ENCODE measurements around the gene ACOX3. TPM values are rescaled to one million over a fixed set of nuclear protein-coding genes. Genes with fewer than 3 reads are reported as not detected.
A peak's percentile ranks its signal among the peaks of the same experiment; 100 is the strongest.

Gene ACOX3
- total and polyA plus RNA-seq, 9 of the 15 experiments (the other 6 are each of a cell fraction or from before 2014, with no cell fraction given), result 0.68 to 7.3 (median 3.7) TPM

DNA sequence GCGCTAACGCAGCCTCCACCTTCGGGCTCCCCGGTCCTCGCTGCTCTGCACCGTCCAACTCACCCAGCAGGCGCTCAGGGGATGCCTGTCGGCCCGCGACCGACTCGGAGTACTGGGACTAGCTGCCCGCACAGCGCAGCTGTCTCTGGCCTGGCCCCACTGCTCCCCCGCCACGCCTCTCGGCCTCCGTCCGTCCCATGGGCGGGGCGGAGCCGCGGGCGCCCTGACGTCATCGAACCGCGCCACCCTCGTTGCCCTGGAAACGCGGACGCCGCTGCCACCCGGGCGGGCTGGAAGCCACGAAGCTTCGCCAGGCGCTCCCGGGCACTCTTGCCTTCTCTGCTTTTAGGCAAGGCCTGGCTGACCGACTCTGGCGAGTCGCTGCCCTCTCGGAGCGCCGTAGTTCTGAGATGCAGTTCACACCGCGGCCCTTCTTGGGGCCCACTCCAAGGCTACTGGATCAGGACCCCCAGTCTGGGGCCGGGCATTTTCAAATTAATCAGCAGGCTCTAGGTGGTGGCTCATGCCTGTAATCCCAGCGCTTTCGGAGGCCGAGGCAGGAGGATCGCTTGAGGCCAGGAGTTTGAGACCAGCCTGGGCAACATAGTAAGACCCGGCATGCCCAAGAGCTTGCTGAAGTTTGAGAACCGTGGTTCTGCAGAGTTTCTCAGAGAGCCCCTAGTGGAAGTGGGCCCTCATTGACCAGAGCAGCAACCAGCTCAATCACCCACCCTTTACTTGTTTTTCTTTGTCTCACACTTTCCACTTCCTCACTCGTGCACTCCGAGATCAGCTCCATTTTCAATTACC lies 12.0 kb downstream of the ACOX3 start (continued):
- TF ChIP-seq, protein P1, sequence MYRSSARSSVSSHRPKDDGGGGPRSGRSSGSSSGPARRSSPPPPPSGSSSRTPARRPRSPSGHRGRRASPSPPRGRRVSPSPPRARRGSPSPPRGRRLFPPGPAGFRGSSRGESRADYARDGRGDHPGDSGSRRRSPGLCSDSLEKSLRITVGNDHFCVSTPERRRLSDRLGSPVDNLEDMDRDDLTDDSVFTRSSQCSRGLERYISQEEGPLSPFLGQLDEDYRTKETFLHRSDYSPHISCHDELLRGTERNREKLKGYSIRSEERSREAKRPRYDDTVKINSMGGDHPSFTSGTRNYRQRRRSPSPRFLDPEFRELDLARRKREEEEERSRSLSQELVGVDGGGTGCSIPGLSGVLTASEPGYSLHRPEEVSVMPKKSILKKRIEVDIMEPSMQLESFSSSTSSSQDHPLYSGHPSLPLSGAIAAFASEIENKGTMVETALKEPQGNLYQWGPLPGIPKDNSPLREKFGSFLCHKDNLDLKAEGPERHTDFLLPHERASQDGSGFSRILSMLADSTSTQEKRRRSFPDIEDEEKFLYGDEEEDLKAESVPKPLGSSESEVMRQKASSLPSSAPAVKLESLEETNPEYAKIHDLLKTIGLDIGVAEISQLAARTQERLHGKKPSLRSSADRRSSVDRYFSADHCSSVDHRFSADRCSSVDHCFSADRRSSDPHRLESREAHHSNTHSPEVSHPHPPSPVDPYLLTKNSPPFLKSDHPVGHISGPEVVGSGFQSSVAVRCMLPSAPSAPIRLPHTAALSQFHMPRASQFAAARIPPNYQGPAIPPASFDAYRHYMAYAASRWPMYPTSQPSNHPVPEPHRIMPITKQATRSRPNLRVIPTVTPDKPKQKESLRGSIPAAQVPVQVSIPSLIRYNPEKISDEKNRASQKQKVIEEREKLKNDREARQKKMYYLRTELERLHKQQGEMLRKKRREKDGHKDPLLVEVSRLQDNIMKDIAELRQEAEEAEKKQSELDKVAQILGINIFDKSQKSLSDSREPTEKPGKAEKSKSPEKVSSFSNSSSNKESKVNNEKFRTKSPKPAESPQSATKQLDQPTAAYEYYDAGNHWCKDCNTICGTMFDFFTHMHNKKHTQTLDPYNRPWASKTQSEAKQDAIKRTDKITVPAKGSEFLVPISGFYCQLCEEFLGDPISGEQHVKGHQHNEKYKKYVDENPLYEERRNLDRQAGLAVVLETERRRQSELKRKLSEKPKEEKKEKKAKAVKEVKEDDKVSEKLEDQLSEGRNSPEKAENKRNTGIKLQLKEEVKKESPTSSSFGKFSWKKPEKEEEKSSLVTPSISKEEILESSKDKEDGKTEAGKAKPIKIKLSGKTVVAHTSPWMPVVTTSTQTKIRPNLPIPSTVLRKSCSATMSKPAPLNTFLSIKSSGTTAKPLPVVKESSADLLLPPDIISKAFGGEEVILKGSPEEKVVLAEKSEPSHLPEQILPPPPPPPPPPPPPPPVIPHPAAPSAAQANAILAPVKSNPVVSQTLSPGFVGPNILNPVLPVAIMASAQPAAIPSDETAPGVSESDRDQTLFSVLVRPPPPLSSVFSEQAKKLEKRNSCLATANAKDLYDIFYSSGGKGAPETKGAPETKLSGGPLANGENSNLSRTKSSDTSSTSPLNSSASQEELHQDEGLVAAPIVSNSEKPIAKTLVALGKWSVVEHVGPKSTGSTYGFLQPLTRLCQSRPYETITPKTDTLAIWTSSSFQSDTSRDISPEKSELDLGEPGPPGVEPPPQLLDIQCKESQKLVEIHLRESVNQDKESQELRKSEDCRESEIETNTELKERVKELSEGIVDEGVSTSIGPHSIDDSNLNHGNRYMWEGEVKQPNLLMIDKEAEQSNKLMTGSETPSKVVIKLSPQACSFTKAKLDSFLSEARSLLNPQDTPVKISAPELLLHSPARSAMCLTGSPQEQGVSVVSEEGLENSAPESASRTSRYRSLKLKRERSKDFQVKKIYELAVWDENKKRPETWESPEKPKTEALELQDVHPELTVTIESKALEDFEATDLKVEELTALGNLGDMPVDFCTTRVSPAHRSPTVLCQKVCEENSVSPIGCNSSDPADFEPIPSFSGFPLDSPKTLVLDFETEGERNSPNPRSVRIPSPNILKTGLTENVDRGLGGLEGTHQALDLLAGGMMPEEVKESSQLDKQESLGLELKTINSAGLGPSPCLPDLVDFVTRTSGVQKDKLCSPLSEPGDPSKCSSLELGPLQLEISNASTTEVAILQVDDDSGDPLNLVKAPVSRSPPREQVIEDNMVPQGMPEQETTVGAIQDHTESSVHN (IDR thresholded peaks at IDR 0.05; ENCODE audit: borderline replicate concordance in 1 of 2, low read depth in 1 of 2), result no peak
- TF ChIP-seq SUPT5H (IDR thresholded peaks at IDR 0.05) (peak; percentile 66), MTA1 (IDR thresholded peaks at IDR 0.05; ENCODE audit: borderline replicate concordance) (peak; percentile 98), RFX1 (IDR thresholded peaks at IDR 0.05) (peak; percentile 97), PCBP2 (IDR thresholded peaks at IDR 0.05; ENCODE audit: low read depth, low read length, poor library complexity, severe bottlenecking) (no peak), ATF7 (IDR thresholded peaks at IDR 0.05) (peak; percentile 98), SRSF7 (optimal IDR thresholded peaks at IDR 0.05; ENCODE audit: low read depth, low read length) (no peak)
- TF ChIP-seq, protein P2, sequence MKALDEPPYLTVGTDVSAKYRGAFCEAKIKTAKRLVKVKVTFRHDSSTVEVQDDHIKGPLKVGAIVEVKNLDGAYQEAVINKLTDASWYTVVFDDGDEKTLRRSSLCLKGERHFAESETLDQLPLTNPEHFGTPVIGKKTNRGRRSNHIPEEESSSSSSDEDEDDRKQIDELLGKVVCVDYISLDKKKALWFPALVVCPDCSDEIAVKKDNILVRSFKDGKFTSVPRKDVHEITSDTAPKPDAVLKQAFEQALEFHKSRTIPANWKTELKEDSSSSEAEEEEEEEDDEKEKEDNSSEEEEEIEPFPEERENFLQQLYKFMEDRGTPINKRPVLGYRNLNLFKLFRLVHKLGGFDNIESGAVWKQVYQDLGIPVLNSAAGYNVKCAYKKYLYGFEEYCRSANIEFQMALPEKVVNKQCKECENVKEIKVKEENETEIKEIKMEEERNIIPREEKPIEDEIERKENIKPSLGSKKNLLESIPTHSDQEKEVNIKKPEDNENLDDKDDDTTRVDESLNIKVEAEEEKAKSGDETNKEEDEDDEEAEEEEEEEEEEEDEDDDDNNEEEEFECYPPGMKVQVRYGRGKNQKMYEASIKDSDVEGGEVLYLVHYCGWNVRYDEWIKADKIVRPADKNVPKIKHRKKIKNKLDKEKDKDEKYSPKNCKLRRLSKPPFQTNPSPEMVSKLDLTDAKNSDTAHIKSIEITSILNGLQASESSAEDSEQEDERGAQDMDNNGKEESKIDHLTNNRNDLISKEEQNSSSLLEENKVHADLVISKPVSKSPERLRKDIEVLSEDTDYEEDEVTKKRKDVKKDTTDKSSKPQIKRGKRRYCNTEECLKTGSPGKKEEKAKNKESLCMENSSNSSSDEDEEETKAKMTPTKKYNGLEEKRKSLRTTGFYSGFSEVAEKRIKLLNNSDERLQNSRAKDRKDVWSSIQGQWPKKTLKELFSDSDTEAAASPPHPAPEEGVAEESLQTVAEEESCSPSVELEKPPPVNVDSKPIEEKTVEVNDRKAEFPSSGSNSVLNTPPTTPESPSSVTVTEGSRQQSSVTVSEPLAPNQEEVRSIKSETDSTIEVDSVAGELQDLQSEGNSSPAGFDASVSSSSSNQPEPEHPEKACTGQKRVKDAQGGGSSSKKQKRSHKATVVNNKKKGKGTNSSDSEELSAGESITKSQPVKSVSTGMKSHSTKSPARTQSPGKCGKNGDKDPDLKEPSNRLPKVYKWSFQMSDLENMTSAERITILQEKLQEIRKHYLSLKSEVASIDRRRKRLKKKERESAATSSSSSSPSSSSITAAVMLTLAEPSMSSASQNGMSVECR (CRISPR knock-in tag; IDR thresholded peaks at IDR 0.05), result peak; percentile 100
- TF ChIP-seq, protein P3, sequence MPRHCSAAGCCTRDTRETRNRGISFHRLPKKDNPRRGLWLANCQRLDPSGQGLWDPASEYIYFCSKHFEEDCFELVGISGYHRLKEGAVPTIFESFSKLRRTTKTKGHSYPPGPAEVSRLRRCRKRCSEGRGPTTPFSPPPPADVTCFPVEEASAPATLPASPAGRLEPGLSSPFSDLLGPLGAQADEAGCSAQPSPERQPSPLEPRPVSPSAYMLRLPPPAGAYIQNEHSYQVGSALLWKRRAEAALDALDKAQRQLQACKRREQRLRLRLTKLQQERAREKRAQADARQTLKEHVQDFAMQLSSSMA (CRISPR knock-in tag; IDR thresholded peaks at IDR 0.05), result 0 out of 2 replicates have a peak, but pooled peaks have one; percentile 25

All from K562 (cell line).